ENCODE results near the gene TSPEAR. TPM values are rescaled to one million over a fixed set of nuclear protein-coding genes. Genes with fewer than 3 reads are reported as not detected.

The TSPEAR gene
- total RNA-seq, 2 experiments from 2014 or later, result not detected

DNA sequence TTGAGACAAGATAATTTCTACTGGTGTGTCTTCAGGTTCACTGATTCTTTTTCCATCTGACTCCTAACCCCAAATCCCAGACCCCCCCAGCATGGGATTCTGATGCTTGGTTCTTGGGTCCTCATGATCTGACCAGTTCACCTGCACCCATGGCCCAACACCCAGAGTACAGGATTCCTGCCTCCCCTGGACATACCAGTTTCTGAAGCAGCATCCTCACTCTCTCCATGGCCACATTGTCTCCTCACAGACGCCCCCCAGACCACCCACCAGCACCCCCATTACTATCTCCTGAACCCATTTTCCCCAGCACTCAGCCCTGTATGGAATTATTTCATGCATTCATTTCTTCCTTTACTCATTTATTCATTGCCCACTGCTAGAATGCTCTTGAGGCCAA is 54.5 kb downstream of the TSPEAR start:
- no peaks in the 10 kb centered on the region for H3K9me3 ChIP-seq (ENCODE audit: low read length)
- intact Hi-C loops (cut with micrococcal nuclease; ENCODE audit: unreplicated experiment), result no loop called here
- CTCF ChIA-PET (ENCODE audit: unreplicated experiment), result no interaction called here
- no peak overlapping the region for H2AFZ ChIP-seq (ENCODE audit: low read length)
- DNase-seq (ENCODE audit: low spot score), result no peak
- no peak overlapping the region for H3K4me3 ChIP-seq (ENCODE audit: low read depth, low read length, poor library complexity, severe bottlenecking)
- no peak for TF ChIP-seq EZH2phosphoT487 (IDR thresholded peaks at IDR 0.05; ENCODE audit: borderline replicate concordance, low read depth, low read length)
- H3K4me1 ChIP-seq (ENCODE audit: insufficient read depth, low read length, poor library complexity, severe bottlenecking), result no peaks in the 10 kb centered on the region
- no peaks in the 10 kb centered on the region for H3K9me2 ChIP-seq (ENCODE audit: insufficient read depth, low read length)
- no peak overlapping the region for H3K4me2 ChIP-seq (ENCODE audit: low read length)
- H3K79me2 ChIP-seq (ENCODE audit: insufficient read depth, low read depth, low read length), result no peaks in the 10 kb centered on the region
- no TSS peak for BruUV-seq (replicated peaks)
- no peaks in the 10 kb centered on the region for H4K20me1 ChIP-seq (ENCODE audit: insufficient read depth, low read length)
- H3K36me3 ChIP-seq (ENCODE audit: insufficient read depth, low read length), result no peaks in the 10 kb centered on the region
- POLR2A ChIA-PET, result interaction anchor here (0.6 kb wide), 1 partner anchor 51 kb away, joined by 3 read pairs; no protein-coding TSS in a partner anchor
- no peak overlapping the region for H3K27ac ChIP-seq (ENCODE audit: low read depth, low read length, poor library complexity, severe bottlenecking)

GRCh38 chr21:44654576-44655175 is 56.7 kb downstream of the TSPEAR start, which contains the start of gene KRTAP12-4:
Gene KRTAP12-4, minus strand, starts transcription at chr21:44654659. Its CDS starts 45 bp downstream, at chr21:44654614.
- BruUV-seq (replicated peaks), result no TSS peak

GRCh38 chr21:44653656-44654575 is 57.5 kb downstream of the TSPEAR start:
- H3K4me2 ChIP-seq (ENCODE audit: low read length), result no peak overlapping the region
- ChIA-PET POLR2A (no interaction called here), CTCF (ENCODE audit: unreplicated experiment) (no interaction called here)
- no peak overlapping the region for H2AFZ ChIP-seq (ENCODE audit: low read length)
- no peaks in the 10 kb centered on the region for H4K20me1 ChIP-seq (ENCODE audit: insufficient read depth, low read length)
- no peaks in the 10 kb centered on the region for H3K36me3 ChIP-seq (ENCODE audit: insufficient read depth, low read length)
- H3K9me2 ChIP-seq (ENCODE audit: insufficient read depth, low read length), result no peaks in the 10 kb centered on the region
- no peaks in the 10 kb centered on the region for H3K9me3 ChIP-seq (ENCODE audit: low read length)
- BruUV-seq (replicated peaks), result no TSS peak
- no peaks in the 10 kb centered on the region for H3K4me1 ChIP-seq (ENCODE audit: insufficient read depth, low read length, poor library complexity, severe bottlenecking)
- DNase-seq (ENCODE audit: low spot score), result no peak
- H3K27ac ChIP-seq (ENCODE audit: low read depth, low read length, poor library complexity, severe bottlenecking), result no peak overlapping the region
- no peaks in the 10 kb centered on the region for H3K79me2 ChIP-seq (ENCODE audit: insufficient read depth, low read depth, low read length)
- TF ChIP-seq CTCF (conservative IDR thresholded peaks at IDR 0.05; ENCODE audit: low read length) (no peak), EZH2phosphoT487 (IDR thresholded peaks at IDR 0.05; ENCODE audit: borderline replicate concordance, low read depth, low read length) (no peak)
- H3K4me3 ChIP-seq (ENCODE audit: low read depth, low read length, poor library complexity, severe bottlenecking), result no peak overlapping the region
- intact Hi-C loops (cut with micrococcal nuclease; ENCODE audit: unreplicated experiment), result no loop called here

More at GRCh38 chr21:44654576-44655175, 56.7 kb downstream of the TSPEAR start, which contains the start of gene KRTAP12-4:
- Histone ChIP-seq H2AFZ (ENCODE audit: low read length) (no peak within 1 kb of the TSS), H3K36me3 (ENCODE audit: insufficient read depth, low read length) (no peaks in the 10 kb centered on the region), H4K20me1 (ENCODE audit: insufficient read depth, low read length) (no peaks in the 10 kb centered on the region), H3K27ac (ENCODE audit: low read depth, low read length, poor library complexity, severe bottlenecking) (no peak within 1 kb of the TSS), H3K4me1 (ENCODE audit: insufficient read depth, low read length, poor library complexity, severe bottlenecking) (no peaks in the 10 kb centered on the region), H3K9me2 (ENCODE audit: insufficient read depth, low read length) (no peaks in the 10 kb centered on the region), H3K4me2 (ENCODE audit: low read length) (no peak within 1 kb of the TSS), H3K79me2 (ENCODE audit: insufficient read depth, low read depth, low read length) (no peaks in the 10 kb centered on the region), H3K4me3 (ENCODE audit: low read depth, low read length, poor library complexity, severe bottlenecking) (no peak within 1 kb of the TSS), H3K9me3 (ENCODE audit: low read length) (no peaks in the 10 kb centered on the region)
- ChIA-PET POLR2A (no interaction called here), CTCF (ENCODE audit: unreplicated experiment) (no interaction called here)
- DNase-seq (ENCODE audit: low spot score), result no peak
- intact Hi-C loops (cut with micrococcal nuclease; ENCODE audit: unreplicated experiment), result no loop called here
- no peak for TF ChIP-seq EZH2phosphoT487 (IDR thresholded peaks at IDR 0.05; ENCODE audit: borderline replicate concordance, low read depth, low read length)

Data from OCI-LY7 (cell line).